Mesothelial cell of epicardium (in vitro differentiated cells): ENCODE results near the gene ANKRD44. TPM values are rescaled to one million over a fixed set of nuclear protein-coding genes. Genes with fewer than 3 reads are reported as not detected.

ENCODE experiments used
- DNase-seq, 2 experiments: peaks; one replicate each; pipeline ENCODE4 v3.0.0; 2021; ENCODE audit warnings: low spot score in 2 of 2; ENCODE audit not compliant: unreplicated experiment in 2 of 2
- H3K27ac Mint-ChIP-seq: 2 replicates; pipeline ENCODE4 v1.8.0; 2021; ENCODE audit warnings: mixed read lengths
- H3K27me3 Mint-ChIP-seq: 2 replicates; pipeline ENCODE4 v1.8.0; 2021; ENCODE audit warnings: low read depth, mixed read lengths
- H3K36me3 Mint-ChIP-seq: 2 replicates; pipeline ENCODE4 v1.8.0; 2021; ENCODE audit warnings: mixed read lengths
- H3K4me1 Mint-ChIP-seq: 2 replicates; pipeline ENCODE4 v1.8.0; 2021; ENCODE audit warnings: mixed read lengths
- H3K4me3 Mint-ChIP-seq: 2 replicates; pipeline ENCODE4 v1.8.0; 2021; ENCODE audit warnings: mild to moderate bottlenecking, moderate library complexity, mixed read lengths
- H3K9me3 Mint-ChIP-seq: 2 replicates; pipeline ENCODE4 v1.8.0; 2021; ENCODE audit warnings: mixed read lengths
- CTCF ChIP-seq: fragments of 200-600 bp; sonication (generic); IDR thresholded peaks from one replicate; pipeline ENCODE4 v1.5.0; 2021; ENCODE audit warnings: antibody characterized with exemption; ENCODE audit not compliant: unreplicated experiment
- total RNA-seq: library from RNA; stranded (reverse); gene quantifications from 3 replicates; pipeline ENCODE4 v1.2.1, GENCODE V29; 2021

ANKRD44 gene
- total RNA-seq, 1 donor from 2014 or later, result 10.4 TPM

GRCh38 chr2:196989496-196989895 is 321.1 kb downstream of the ANKRD44 start:
- H3K27ac Mint-ChIP-seq, result no peak overlapping the region
- DNase-seq, result no peak
- no peaks in the 10 kb centered on the region for H3K9me3 Mint-ChIP-seq
- no peaks in the 10 kb centered on the region for H3K27me3 Mint-ChIP-seq
- no peak overlapping the region for H3K4me3 Mint-ChIP-seq
- no peak for TF ChIP-seq CTCF
- H3K4me1 Mint-ChIP-seq, result peaks cover 22% of the 10 kb centered on the region
- H3K36me3 Mint-ChIP-seq, result no peaks in the 10 kb centered on the region

- Mint-ChIP-seq H3K9me3 (no peaks in the 10 kb centered on the region), H3K36me3 (no peaks in the 10 kb centered on the region), H3K4me3 (no peak overlapping the region), H3K27me3 (no peaks in the 10 kb centered on the region), H3K27ac (peak overlapping the region; percentile 96), H3K4me1 (peaks cover 22% of the 10 kb centered on the region)
- DNase-seq, result no peak
- TF ChIP-seq CTCF, result no peak
Observed at GRCh38 chr2:196988639-196989038, 321.9 kb downstream of the ANKRD44 start.

- H3K27ac Mint-ChIP-seq, result peak overlapping the region; percentile 96
Observed at GRCh38 chr2:196987649-196988364, 322.8 kb downstream of the ANKRD44 start.

GRCh38 chr2:196987298-196987648 is 323.3 kb downstream of the ANKRD44 start:
- Mint-ChIP-seq H3K27me3 (no peaks in the 10 kb centered on the region), H3K27ac (peak overlapping the region; percentile 96), H3K36me3 (no peaks in the 10 kb centered on the region), H3K4me3 (no peak overlapping the region), H3K9me3 (peaks cover 4% of the 10 kb centered on the region), H3K4me1 (peaks cover 22% of the 10 kb centered on the region)
- no peak for TF ChIP-seq CTCF
- no peak for DNase-seq

More at GRCh38 chr2:196987649-196988364, 322.8 kb downstream of the ANKRD44 start:
- H3K9me3 Mint-ChIP-seq, result no peaks in the 10 kb centered on the region
- H3K4me3 Mint-ChIP-seq, result peak overlapping the region; percentile 59
- H3K36me3 Mint-ChIP-seq, result no peaks in the 10 kb centered on the region
- DNase-seq, result no peak
- H3K27me3 Mint-ChIP-seq, result no peaks in the 10 kb centered on the region
- TF ChIP-seq CTCF, result no peak
- peaks cover 22% of the 10 kb centered on the region for H3K4me1 Mint-ChIP-seq

- Mint-ChIP-seq H3K27me3 (no peaks in the 10 kb centered on the region), H3K27ac (no peak overlapping the region), H3K9me3 (peaks cover 4% of the 10 kb centered on the region), H3K4me1 (peaks cover 22% of the 10 kb centered on the region), H3K4me3 (no peak overlapping the region), H3K36me3 (no peaks in the 10 kb centered on the region)
- no peak for DNase-seq
- TF ChIP-seq CTCF, result no peak
Observed at GRCh38 chr2:196985511-196986183, 324.9 kb downstream of the ANKRD44 start.
